Measurements from ENCODE around the gene IQSEC3.

IQSEC3 gene

GRCh38 chr12:220946-221550, 154.5 kb downstream of the IQSEC3 start:
- POLR2A ChIA-PET = no interaction called here
- CTCF ChIA-PET = interaction anchor here (0.5 to 4.8 kb wide), 11 partner anchors 9 to 111 kb away, joined by 3 to 31 read pairs (median 4); partner anchors contain the start of gene SLC6A12
- 96% methylated on average over 17 of the region's 19 CpGs for WGBS (ENCODE audit: insufficient coverage)
- peaks cover 0 to 7% (median 2%) of the 10 kb centered on the region in 4 experiments for H3K4me1 ChIP-seq (ENCODE audit: control extremely low read depth in 1 of 4, control insufficient read depth in 4 of 4, insufficient read depth in 4 of 4, low read length in 3 of 4)
- H3K4me3 ChIP-seq (ENCODE audit: control insufficient read depth in 1 of 7, extremely low read depth in 1 of 7, insufficient read depth in 4 of 7, low read depth in 2 of 7, low read length in 6 of 7) = no peak overlapping the region
- no peaks in the 10 kb centered on the region for H3K27me3 ChIP-seq (replicated peaks in 2 of 5; ENCODE audit: control insufficient read depth in 4 of 5, insufficient read depth in 5 of 5, low read length in 4 of 5)
- H3K36me3 ChIP-seq (ENCODE audit: control insufficient read depth in 4 of 4, insufficient read depth in 4 of 4, low read length in 3 of 4) = no peaks in the 10 kb centered on the region
- H3K27ac ChIP-seq (ENCODE audit: insufficient read depth in 1 of 2, low read depth in 1 of 2, low read length in 2 of 2, poor library complexity in 1 of 2, severe bottlenecking in 2 of 2) = no peak overlapping the region
- DNase-seq = no peak
- H3K9me3 ChIP-seq (ENCODE audit: control extremely low read depth in 1 of 5, control insufficient read depth in 4 of 5, insufficient read depth in 2 of 5, low read depth in 1 of 5, low read length in 4 of 5) = no peaks in the 10 kb centered on the region

GRCh38 chr12:221736-222135, 155.2 kb downstream of the IQSEC3 start:
- Histone ChIP-seq H3K4me3 (ENCODE audit: control insufficient read depth in 1 of 7, extremely low read depth in 1 of 7, insufficient read depth in 4 of 7, low read depth in 2 of 7, low read length in 6 of 7) (no peak overlapping the region), H3K27ac (ENCODE audit: insufficient read depth in 1 of 2, low read depth in 1 of 2, low read length in 2 of 2, poor library complexity in 1 of 2, severe bottlenecking in 2 of 2) (no peak overlapping the region), H3K27me3 (replicated peaks in 2 of 5; ENCODE audit: control insufficient read depth in 4 of 5, insufficient read depth in 5 of 5, low read length in 4 of 5) (no peaks in the 10 kb centered on the region), H3K9me3 (ENCODE audit: control extremely low read depth in 1 of 5, control insufficient read depth in 4 of 5, insufficient read depth in 2 of 5, low read depth in 1 of 5, low read length in 4 of 5) (no peaks in the 10 kb centered on the region), H3K36me3 (ENCODE audit: control insufficient read depth in 4 of 4, insufficient read depth in 4 of 4, low read length in 3 of 4) (no peaks in the 10 kb centered on the region), H3K4me1 (ENCODE audit: control extremely low read depth in 1 of 4, control insufficient read depth in 4 of 4, insufficient read depth in 4 of 4, low read length in 3 of 4) (peaks cover 0 to 7% (median 2%) of the 10 kb centered on the region in 4 experiments)
- DNase-seq = no peak
- WGBS (ENCODE audit: insufficient coverage) = 84% methylated on average over 4 of the region's 6 CpGs
- ChIA-PET CTCF (interaction anchor here (1.3 to 4.8 kb wide), 4 partner anchors 10 to 71 kb away, joined by 3 to 31 read pairs (median 16); partner anchors contain the start of gene SLC6A12), POLR2A (no interaction called here)

GRCh38 chr12:223841-224240, 157.3 kb downstream of the IQSEC3 start:
- POLR2A ChIA-PET = no interaction called here
- DNase-seq = no peak
- WGBS (ENCODE audit: insufficient coverage) = 92% methylated on average over 10 of the region's 11 CpGs

GRCh38 chr12:224330-224729, 157.8 kb downstream of the IQSEC3 start:
- POLR2A ChIA-PET = no interaction called here
- peaks cover 0 to 6% (median 2%) of the 10 kb centered on the region in 4 experiments for H3K4me1 ChIP-seq (ENCODE audit: control extremely low read depth in 1 of 4, control insufficient read depth in 4 of 4, insufficient read depth in 4 of 4, low read length in 3 of 4)

More at GRCh38 chr12:223841-224240, 157.3 kb downstream of the IQSEC3 start:
- Histone ChIP-seq H3K36me3 (ENCODE audit: control insufficient read depth in 4 of 4, insufficient read depth in 4 of 4, low read length in 3 of 4) (no peaks in the 10 kb centered on the region), H3K4me1 (ENCODE audit: control extremely low read depth in 1 of 4, control insufficient read depth in 4 of 4, insufficient read depth in 4 of 4, low read length in 3 of 4) (peaks cover 0 to 7% (median 2%) of the 10 kb centered on the region in 4 experiments), H3K9me3 (ENCODE audit: control extremely low read depth in 1 of 5, control insufficient read depth in 4 of 5, insufficient read depth in 2 of 5, low read depth in 1 of 5, low read length in 4 of 5) (no peaks in the 10 kb centered on the region), H3K27me3 (replicated peaks in 2 of 5; ENCODE audit: control insufficient read depth in 4 of 5, insufficient read depth in 5 of 5, low read length in 4 of 5) (peaks cover 0 to 7% (median 0%) of the 10 kb centered on the region in 5 experiments), H3K4me3 (ENCODE audit: control insufficient read depth in 1 of 7, extremely low read depth in 1 of 7, insufficient read depth in 4 of 7, low read depth in 2 of 7, low read length in 6 of 7) (no peak overlapping the region), H3K27ac (ENCODE audit: insufficient read depth in 1 of 2, low read depth in 1 of 2, low read length in 2 of 2, poor library complexity in 1 of 2, severe bottlenecking in 2 of 2) (no peak overlapping the region)
- CTCF ChIA-PET = interaction anchor here (1.0 to 1.5 kb wide), 3 partner anchors 9 to 33 kb away, joined by 3 to 6 read pairs (median 3); no protein-coding TSS in a partner anchor

GRCh38 chr12:225012-225411, 158.4 kb downstream of the IQSEC3 start:
- peaks cover 0 to 7% (median 0%) of the 10 kb centered on the region in 5 experiments for H3K27me3 ChIP-seq (replicated peaks in 2 of 5; ENCODE audit: control insufficient read depth in 4 of 5, insufficient read depth in 5 of 5, low read length in 4 of 5)
- ChIA-PET POLR2A (no interaction called here), CTCF (interaction anchor here (0.8 kb wide), 1 partner anchor 30 kb away, joined by 3 read pairs; no protein-coding TSS in a partner anchor)
- WGBS (ENCODE audit: insufficient coverage) = 90% methylated on average over 18 of the region's 18 CpGs
- DNase-seq = no peak
- no peak overlapping the region for H3K27ac ChIP-seq (ENCODE audit: insufficient read depth in 1 of 2, low read depth in 1 of 2, low read length in 2 of 2, poor library complexity in 1 of 2, severe bottlenecking in 2 of 2)
- H3K4me1 ChIP-seq (ENCODE audit: control extremely low read depth in 1 of 4, control insufficient read depth in 4 of 4, insufficient read depth in 4 of 4, low read length in 3 of 4) = peaks cover 0 to 2% (median under 1%) of the 10 kb centered on the region in 4 experiments
- H3K4me3 ChIP-seq (ENCODE audit: control insufficient read depth in 1 of 7, extremely low read depth in 1 of 7, insufficient read depth in 4 of 7, low read depth in 2 of 7, low read length in 6 of 7) = no peak overlapping the region
- H3K36me3 ChIP-seq (ENCODE audit: control insufficient read depth in 4 of 4, insufficient read depth in 4 of 4, low read length in 3 of 4) = no peaks in the 10 kb centered on the region
- H3K9me3 ChIP-seq (ENCODE audit: control extremely low read depth in 1 of 5, control insufficient read depth in 4 of 5, insufficient read depth in 2 of 5, low read depth in 1 of 5, low read length in 4 of 5) = no peaks in the 10 kb centered on the region

More at GRCh38 chr12:224330-224729, 157.8 kb downstream of the IQSEC3 start:
- CTCF ChIA-PET = interaction anchor here (0.8 to 1.5 kb wide), 2 partner anchors 31 to 34 kb away, joined by 3 read pairs; no protein-coding TSS in a partner anchor
- peaks cover 0 to 7% (median 0%) of the 10 kb centered on the region in 5 experiments for H3K27me3 ChIP-seq (replicated peaks in 2 of 5; ENCODE audit: control insufficient read depth in 4 of 5, insufficient read depth in 5 of 5, low read length in 4 of 5)
- 95% methylated on average over 8 of the region's 9 CpGs for WGBS (ENCODE audit: insufficient coverage)
- no peaks in the 10 kb centered on the region for H3K9me3 ChIP-seq (ENCODE audit: control extremely low read depth in 1 of 5, control insufficient read depth in 4 of 5, insufficient read depth in 2 of 5, low read depth in 1 of 5, low read length in 4 of 5)
- no peaks in the 10 kb centered on the region for H3K36me3 ChIP-seq (ENCODE audit: control insufficient read depth in 4 of 4, insufficient read depth in 4 of 4, low read length in 3 of 4)
- DNase-seq = no peak
- H3K27ac ChIP-seq (ENCODE audit: insufficient read depth in 1 of 2, low read depth in 1 of 2, low read length in 2 of 2, poor library complexity in 1 of 2, severe bottlenecking in 2 of 2) = no peak overlapping the region
- H3K4me3 ChIP-seq (ENCODE audit: control insufficient read depth in 1 of 7, extremely low read depth in 1 of 7, insufficient read depth in 4 of 7, low read depth in 2 of 7, low read length in 6 of 7) = no peak overlapping the region

- ChIA-PET POLR2A (no interaction called here), CTCF (no interaction called here)
- peaks cover 0 to 12% (median 0%) of the 10 kb centered on the region in 5 experiments for H3K27me3 ChIP-seq (replicated peaks in 2 of 5; ENCODE audit: control insufficient read depth in 4 of 5, insufficient read depth in 5 of 5, low read length in 4 of 5)
These were observed 159.8 kb downstream of the IQSEC3 start for GRCh38 chr12:226401-226800.

GRCh38 chr12:227286-227915, 160.8 kb downstream of the IQSEC3 start:
- ChIA-PET POLR2A (no interaction called here), CTCF (interaction anchor here (0.7 to 1.3 kb wide), 2 partner anchors 8 to 10 kb away, joined by 3 to 7 read pairs; no protein-coding TSS in a partner anchor)
- peaks cover 0 to 12% (median 0%) of the 10 kb centered on the region in 5 experiments for H3K27me3 ChIP-seq (replicated peaks in 2 of 5; ENCODE audit: control insufficient read depth in 4 of 5, insufficient read depth in 5 of 5, low read length in 4 of 5)
- H3K9me3 ChIP-seq (ENCODE audit: control extremely low read depth in 1 of 5, control insufficient read depth in 4 of 5, insufficient read depth in 2 of 5, low read depth in 1 of 5, low read length in 4 of 5) = no peaks in the 10 kb centered on the region
- DNase-seq = no peak
- no peak overlapping the region for H3K27ac ChIP-seq (ENCODE audit: insufficient read depth in 1 of 2, low read depth in 1 of 2, low read length in 2 of 2, poor library complexity in 1 of 2, severe bottlenecking in 2 of 2)
- no peak overlapping the region for H3K4me3 ChIP-seq (ENCODE audit: control insufficient read depth in 1 of 7, extremely low read depth in 1 of 7, insufficient read depth in 4 of 7, low read depth in 2 of 7, low read length in 6 of 7)
- no peaks in the 10 kb centered on the region for H3K36me3 ChIP-seq (ENCODE audit: control insufficient read depth in 4 of 4, insufficient read depth in 4 of 4, low read length in 3 of 4)
- H3K4me1 ChIP-seq (ENCODE audit: control extremely low read depth in 1 of 4, control insufficient read depth in 4 of 4, insufficient read depth in 4 of 4, low read length in 3 of 4) = no peaks in the 10 kb centered on the region
- 88% methylated on average over 4 of the region's 7 CpGs for WGBS (ENCODE audit: insufficient coverage)

More at GRCh38 chr12:226401-226800, 159.8 kb downstream of the IQSEC3 start:
- no peaks in the 10 kb centered on the region for H3K36me3 ChIP-seq (ENCODE audit: control insufficient read depth in 4 of 4, insufficient read depth in 4 of 4, low read length in 3 of 4)
- no peaks in the 10 kb centered on the region for H3K9me3 ChIP-seq (ENCODE audit: control extremely low read depth in 1 of 5, control insufficient read depth in 4 of 5, insufficient read depth in 2 of 5, low read depth in 1 of 5, low read length in 4 of 5)
- WGBS (ENCODE audit: insufficient coverage) = 92% methylated on average over 12 of the region's 14 CpGs
- H3K27ac ChIP-seq (ENCODE audit: insufficient read depth in 1 of 2, low read depth in 1 of 2, low read length in 2 of 2, poor library complexity in 1 of 2, severe bottlenecking in 2 of 2) = no peak overlapping the region
- no peak overlapping the region for H3K4me3 ChIP-seq (ENCODE audit: control insufficient read depth in 1 of 7, extremely low read depth in 1 of 7, insufficient read depth in 4 of 7, low read depth in 2 of 7, low read length in 6 of 7)
- DNase-seq = no peak
- H3K4me1 ChIP-seq (ENCODE audit: control extremely low read depth in 1 of 4, control insufficient read depth in 4 of 4, insufficient read depth in 4 of 4, low read length in 3 of 4) = no peaks in the 10 kb centered on the region

Measured in common myeloid progenitor, CD34-positive (primary cell).